GM04503 (cell line): Measurements from ENCODE around the gene NPFFR1.
A peak's percentile ranks its signal among the peaks of the same experiment; 100 is the strongest.

ENCODE experiments used
- DNase-seq: peaks from one replicate; pipeline ENCODE4 v3.0.0-alpha.2; 2012; ENCODE audit warnings: low read depth

NPFFR1 gene, protein sequence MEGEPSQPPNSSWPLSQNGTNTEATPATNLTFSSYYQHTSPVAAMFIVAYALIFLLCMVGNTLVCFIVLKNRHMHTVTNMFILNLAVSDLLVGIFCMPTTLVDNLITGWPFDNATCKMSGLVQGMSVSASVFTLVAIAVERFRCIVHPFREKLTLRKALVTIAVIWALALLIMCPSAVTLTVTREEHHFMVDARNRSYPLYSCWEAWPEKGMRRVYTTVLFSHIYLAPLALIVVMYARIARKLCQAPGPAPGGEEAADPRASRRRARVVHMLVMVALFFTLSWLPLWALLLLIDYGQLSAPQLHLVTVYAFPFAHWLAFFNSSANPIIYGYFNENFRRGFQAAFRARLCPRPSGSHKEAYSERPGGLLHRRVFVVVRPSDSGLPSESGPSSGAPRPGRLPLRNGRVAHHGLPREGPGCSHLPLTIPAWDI

DNA sequence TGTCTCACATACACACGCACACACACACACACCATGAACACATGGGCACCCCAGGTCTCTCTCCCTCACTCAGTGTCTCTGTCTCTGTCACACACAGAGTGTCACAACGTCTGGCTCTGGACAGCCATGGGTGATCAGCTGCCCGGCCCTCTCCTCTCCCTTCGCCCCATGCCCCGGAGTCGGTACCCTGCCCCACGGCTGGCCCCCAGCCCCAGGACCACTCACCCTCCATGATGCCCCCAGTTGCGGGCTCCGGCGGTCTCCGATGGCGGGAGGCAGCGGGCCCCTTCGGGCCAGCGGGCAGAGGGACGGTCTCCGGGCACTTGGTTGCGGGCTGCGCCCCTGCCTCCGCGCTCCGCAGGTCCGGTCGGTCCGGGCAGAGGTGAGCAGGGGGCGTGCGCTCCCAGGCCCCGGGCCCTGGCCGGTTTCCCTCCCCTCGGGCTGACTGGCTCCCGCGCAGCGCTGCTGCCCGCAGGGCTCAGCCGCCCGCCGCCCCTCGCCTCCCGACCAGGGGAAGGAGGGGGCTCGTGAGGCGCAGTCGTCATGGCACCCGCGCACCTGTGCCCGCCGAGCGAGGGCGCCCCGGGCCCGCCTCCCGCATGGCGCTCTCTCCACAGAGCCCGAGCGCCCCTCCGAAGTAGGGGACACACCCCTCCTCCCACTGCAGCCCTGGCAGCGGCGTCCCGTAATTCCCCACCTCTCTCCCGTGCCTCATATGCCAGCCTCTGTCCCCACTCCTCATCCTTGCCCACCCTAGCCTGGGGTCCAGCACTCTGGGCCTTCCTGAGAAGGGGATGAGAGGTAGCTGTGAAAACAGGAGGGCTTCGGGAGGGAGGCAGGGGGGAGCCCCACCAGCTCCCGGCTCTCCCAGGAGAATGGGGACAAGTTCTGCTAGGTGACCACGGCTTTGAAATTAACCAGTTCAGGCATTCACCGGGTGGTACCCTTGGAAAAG is at the start of gene NPFFR1:
NPFFR1 (minus strand) TSS at position 560 of the 955 bp plus-strand sequence; CDS start at position 232, 328 bp downstream.
- DNase-seq, result no peak

DNA sequence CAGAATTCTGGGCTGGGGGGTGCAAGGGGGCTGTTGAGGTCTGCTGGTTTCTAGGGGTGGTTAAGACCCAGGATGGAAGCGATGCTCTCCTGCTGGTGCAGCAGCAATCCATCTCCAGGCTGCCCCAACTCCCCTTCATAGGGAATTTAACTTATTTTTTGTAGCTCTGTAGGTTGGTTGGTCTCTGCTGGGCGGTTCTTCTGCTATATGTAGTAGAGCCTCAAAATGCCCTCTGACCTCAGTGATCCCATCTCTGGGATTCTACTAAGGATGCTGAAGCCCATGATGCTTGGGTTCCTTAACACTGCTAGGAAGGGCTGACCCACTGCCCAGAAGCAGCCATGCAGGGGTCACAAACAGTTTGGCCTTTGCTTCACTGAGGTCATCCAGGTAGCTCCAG is 49.5 kb upstream of the NPFFR1 start:
- no peak for DNase-seq

DNA sequence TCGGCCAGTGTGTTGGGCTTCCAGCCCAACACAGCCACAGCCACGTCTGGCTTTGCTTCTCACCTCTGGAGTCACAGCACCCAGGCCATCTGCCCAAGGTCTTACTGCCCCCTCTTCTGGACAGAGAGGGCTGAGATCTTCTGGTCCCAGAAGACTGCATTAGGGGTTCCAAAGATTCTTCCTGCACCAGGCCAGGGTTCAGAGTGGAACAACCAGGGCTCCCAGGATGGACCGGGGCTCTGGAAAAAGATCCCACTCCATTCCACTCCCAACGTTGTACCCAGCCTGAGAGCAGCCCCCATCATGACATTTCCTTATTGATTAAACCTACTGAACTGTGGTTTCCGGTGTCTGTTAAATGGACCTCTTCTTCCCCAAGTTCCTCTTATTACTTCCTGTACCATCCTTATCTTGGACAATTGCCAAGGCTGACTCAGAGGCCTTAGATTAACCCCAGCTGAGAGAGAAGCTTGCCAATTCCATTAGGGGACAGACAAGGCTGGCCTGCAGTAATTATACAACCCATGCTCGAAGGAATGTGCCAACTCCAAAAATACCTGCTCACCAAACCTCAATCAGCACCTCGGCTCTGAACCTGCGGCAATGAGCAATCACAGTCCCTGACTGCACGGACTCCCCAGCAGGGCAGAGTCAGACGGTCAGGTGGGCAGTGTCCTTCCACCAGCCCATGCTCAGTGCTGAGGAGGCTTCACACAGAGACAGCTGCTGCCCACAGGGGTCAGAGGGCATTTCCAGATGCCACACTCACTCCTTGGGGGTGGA is 47.9 kb upstream of the NPFFR1 start:
- peak; percentile 67 for DNase-seq

DNA sequence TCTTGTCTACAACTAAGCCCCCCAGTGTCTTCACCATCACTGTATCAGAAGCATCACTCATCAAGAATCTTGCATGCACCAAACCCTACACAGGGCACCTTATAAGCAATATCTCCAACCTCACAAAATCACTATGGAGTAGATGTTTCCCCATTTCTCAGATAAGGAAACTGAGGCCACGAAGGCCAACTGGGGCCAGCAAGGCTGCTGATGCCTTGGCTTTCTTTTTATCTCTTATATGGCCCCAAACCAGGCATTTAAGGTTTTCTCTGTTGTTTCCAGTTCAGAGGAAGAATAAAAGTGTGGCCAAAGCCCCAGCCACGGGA is 47.3 kb upstream of the NPFFR1 start:
- no peak for DNase-seq

DNA sequence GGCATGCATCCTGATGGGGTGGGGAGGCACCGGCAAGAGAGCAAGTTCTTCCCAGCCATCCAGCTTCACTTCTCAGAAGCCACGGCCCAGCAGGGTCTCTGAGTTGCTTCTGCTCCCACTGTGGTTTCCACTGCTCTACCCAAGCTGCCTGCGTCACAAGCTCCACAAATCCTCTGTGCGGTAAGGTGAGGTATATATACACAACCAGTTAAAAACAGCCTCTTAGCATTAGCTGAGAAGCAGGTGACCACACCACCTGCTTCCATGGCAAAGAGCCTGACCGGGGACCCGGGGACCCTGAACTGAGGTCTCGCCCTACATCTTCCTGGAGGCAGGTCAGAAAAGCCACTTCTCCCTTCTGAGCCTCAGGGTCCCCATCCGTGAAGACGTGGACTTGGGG is 46.9 kb upstream of the NPFFR1 start:
- DNase-seq, result no peak

DNA sequence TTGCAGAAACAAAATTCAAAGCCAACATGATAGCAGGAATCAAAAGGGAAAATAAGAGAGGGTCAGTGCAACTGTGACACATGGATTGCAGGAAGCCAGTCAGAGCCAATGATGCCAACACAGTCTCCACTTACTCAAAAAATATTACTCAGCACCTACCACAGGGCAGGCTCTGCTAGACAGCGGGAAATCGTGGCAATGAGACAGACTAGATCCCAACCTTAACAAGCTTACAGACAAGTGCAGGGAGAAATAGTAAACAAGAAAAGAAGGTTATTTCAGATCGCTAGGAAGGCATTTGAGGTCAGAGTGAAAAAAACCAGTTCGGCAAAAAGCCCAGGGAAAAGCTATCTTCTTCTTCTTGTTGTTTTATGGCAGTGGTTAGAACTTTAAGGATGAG is 45.2 kb upstream of the NPFFR1 start:
- DNase-seq, result peak; percentile 11

DNA sequence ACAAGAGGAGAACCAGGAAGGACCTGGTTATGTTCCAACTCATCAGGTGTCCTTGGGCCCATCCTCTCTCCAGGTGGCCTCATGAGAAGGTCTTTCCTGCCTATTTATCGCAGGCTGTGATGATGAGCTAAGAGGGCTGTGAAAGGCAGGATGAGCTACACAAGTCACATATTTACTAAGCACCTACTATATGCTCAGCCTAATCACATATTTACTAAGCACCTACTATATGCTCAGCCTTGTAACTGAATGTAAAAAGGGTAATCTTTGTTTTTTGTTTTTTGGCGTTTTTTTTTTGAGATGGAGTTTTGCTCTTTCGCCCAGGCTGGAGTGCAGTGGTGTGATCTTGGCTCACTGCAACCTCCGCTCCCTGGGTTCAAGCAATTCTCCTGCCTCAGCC is 44.2 kb upstream of the NPFFR1 start:
- no peak for DNase-seq

DNA sequence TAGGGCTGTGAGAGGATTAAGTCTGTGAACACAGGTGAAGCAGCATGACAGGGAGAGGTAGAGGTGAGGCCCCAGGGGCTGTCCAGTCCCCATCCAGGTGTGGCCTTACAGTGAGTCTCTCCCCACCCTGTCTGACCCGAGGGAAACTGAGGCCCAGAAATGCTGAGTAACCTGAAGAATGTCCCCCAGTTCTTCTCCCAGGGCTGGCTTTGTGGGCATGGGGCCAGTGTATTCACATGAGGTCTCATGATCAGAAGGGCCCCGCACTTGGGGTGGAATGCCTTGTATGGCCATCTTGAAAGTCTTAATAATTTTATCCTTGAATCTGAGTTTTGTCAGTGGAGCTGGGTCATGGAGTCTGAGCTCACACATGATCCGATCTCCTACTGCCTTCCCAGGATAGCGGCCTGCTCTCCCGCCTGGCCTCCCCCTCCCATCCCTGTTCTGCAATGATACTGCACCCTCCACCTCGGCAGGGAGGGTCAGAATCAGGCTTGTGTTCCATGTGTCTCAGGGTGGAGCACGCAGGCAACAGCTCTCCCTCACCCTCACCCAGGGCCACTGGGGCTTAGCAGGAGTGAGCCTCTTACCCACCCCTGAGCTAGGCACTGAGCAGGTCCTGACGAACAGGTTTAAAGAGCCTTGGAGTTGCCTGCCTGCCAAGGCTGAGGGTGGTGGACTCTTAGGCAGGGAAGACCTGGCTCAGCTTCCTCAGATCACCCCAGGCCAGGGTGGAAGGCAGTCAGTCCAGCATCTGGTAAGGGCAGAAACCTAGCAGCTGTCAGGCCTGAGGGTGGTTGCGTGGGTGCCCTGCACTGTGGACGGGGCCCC is 41.4 kb upstream of the NPFFR1 start:
- DNase-seq, result no peak

DNA sequence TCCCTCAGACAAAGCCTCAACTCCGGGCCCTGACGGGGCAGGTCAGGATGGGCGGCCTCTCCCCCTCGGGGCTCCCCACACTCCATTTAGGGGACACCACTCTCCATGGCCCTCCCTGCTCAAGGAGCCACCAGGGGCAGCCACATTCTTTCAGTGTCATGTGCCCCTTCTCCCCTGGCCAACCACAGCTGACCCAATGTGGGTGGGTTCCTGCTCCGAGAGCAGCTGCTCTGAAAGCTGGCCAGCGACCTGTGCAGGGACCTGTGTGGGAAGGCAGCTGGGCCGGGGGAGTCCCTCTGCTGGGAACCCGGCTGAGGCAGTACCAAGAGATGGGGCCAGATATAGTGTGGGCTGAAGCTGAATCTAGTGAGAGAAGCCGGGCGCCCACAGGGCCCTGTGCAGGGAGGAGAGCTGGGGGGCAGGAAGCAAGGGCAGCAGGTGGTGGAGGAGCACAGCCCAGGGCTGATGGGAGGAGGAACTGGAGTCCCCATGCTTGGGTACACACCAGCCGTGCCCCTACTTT is 40.6 kb upstream of the NPFFR1 start:
- DNase-seq, result no peak

DNA sequence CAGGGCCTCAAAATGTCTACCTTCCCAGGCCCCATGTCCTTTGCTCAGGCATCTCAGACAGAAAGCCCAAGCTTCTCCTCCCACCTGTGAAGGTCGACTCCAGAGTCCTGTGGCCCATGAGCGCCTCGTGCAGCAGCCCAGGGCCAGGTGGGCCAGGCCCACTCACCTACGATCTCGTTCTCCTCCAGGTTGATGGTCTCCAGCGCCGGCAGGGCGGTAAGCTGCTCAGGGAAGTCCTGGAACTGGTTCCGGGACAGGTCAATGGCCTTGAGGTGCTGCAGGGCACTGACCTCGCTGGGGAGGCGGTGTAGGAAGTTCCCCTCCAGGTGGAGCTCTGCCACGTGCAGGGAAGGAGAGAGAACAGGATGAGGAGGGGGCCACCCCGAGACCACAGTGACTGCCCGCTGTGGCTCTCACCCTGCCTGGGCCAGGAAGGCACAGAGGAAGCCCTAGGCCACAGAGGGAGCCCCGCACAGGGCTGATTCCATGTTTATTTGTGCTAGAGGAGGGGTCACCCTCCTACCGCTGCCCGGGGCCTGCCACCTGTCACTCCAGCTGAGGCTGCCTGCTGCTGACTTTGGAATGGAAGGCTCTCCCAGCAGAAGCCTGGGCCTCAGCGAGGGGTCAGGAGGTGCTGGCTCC is 40.0 kb upstream of the NPFFR1 start:
- no peak for DNase-seq

DNA sequence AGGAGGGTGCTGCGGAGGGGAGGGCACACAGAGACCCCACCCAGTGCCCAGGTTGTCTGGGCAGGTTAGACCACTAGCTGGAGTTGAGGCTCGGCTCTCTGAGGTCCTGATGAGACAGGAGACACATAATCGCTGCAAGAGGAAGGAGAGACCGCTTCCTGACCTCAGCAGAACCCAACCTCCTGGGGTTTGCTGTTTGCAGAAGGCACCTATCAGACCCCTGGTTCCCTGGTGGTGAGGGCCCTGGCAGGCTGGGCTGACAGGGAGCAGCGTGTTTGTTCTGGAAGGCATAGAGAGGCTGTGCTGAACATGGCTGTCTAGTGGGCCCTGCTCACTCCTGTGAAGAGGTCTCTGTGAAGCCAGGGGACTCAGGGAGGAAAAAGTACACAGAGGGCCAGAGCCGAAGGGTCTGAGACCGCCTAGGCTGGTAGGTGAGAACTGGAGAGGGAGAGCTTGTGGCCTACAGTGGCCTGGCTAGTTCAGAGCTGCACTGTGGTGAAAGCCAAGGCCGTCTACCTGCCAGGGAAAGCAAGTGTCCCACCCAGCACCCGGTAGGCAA is 39.4 kb upstream of the NPFFR1 start:
- no peak for DNase-seq

DNA sequence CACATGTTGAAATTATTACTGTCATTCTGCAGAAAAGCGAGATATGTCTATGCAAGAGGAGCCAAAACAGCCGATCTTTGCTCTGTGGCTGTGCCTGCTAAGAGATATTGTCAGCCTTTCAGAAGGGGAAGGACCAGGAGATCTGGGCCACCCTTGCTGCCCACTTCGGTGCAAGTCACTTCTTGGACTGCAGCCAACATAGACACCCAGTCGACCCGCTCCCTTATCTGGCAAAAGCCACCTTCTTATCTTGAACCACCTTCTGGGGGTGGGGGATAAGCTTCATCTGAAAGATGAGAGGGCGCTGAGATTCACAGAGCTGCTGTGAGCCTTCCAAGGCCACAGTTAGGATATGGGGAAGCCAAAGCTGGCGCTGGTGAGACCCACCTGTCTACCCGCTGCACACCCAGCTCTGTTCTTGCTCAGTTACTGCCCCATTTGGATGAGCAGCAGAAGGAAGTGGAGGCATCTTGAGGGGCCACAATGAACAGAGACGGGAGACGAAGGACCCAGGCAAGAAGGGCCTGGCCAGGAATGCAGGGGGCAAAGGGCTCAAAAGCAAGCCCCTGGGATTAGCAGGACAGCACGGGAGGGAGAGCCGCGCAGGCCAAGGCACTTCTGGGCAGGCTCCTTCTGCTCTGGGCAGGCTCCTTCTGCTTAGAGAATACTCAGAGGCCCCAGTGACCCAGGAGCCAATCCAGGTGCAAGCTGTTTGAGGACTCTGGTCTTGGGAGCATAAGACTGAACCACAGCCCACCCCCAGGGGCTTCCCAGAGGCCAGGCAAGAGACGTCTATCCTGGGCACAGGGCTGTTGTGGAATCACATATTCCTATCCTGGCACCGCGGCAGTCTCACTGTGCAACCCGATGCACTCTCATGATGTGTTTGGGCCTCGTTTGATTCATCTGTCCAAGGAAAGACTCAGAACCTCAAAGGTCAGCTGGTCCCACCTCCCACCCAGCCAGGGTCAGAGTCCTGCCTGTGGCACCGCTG is 38.4 kb upstream of the NPFFR1 start:
- no peak for DNase-seq

DNA sequence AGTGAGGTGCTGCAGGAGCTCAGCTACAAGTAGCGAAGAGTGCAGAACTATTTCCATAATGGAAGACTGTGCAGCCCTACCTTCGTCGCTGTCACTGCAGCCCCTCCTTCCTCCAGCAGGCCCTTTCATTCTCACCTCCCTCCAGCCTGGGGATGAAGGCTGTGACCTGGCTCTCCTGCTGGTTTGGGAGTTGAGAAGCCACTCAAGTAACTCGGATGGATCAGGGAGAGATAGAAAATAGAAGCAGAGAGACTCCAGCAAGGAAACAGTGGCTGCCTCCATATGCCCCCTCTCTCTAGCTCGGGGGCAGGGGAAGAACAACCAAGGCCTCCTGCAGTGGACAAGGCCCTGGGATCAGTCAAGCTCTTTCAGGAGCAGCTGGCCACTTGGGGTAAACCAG is 37.4 kb upstream of the NPFFR1 start:
- DNase-seq, result no peak

DNA sequence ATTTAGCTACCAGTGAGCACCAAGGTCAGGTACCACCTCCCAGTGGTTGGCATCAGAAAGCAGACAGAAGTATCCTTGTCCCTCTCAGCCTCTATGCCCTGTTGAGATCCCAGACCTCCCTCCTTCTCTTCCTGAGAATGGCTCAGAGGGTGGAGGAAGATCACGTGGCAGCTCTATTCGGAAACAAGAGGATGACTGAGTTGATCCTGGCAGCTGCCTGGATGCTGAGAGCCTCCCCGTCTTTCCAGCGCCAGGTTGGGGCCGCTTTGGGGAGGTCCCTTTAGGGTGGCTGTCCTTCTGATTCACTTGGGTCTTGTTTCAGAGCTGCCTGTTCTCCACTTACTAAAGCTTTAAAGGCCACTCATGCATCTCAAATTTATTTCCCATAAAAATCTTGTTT is 36.9 kb upstream of the NPFFR1 start:
- DNase-seq, result no peak

DNA sequence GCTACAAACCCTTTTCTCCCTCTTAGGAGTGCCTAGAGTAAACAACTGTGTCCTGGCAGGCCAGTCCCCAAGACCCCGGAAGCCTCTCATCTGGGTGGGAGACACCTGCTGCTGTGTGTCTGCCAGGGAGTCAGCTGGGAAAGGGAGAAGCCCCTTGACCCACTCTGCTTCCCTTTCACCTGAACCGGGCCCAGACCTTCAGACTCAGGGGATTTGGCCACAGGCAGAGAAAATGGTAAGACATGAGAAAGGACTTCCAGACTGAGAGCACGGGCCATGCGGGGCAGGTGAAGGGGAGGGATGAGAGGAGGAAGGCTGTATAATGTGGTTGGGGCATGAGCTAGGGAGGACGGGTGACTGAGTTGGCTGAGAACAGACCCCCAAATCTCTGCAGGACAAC is 36.0 kb upstream of the NPFFR1 start:
- DNase-seq, result no peak

DNA sequence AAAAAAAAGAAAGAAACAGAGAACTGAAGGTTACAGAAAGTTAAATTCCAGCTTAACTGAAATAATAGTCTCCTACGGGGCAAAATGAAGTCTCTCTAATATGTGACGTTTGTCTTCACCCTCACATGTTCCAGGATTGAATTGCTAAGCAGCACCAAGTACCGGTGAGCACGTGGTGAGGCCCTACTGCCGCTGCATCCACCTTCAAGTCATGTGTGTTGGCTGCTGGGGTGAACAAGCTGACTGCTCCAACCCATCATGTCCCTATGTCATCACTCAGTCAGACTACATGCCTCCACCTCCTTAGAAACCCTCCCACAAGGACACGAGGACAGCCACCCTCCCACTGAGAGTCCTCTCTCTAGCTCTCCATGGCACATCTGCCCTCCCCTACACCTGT is 35.4 kb upstream of the NPFFR1 start:
- no peak for DNase-seq

DNA sequence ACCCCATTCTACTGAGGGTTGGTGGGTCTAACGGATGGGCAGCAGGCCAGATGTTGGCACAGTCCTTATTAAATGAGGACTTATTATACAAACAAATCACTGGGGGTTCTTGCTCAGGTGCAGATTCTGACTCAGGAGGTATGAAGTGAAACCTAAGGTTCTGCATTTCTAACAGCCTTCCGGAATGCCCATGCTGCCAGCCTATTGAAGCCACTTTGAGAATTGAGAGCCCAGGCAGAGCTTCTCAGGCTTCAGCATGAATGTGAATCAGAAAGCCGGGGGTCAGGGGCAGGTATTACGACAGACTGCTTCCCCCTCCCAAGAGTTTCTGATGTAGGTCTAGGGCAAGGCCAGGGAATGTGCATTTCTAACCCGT is 34.1 kb upstream of the NPFFR1 start:
- DNase-seq, result no peak

DNA sequence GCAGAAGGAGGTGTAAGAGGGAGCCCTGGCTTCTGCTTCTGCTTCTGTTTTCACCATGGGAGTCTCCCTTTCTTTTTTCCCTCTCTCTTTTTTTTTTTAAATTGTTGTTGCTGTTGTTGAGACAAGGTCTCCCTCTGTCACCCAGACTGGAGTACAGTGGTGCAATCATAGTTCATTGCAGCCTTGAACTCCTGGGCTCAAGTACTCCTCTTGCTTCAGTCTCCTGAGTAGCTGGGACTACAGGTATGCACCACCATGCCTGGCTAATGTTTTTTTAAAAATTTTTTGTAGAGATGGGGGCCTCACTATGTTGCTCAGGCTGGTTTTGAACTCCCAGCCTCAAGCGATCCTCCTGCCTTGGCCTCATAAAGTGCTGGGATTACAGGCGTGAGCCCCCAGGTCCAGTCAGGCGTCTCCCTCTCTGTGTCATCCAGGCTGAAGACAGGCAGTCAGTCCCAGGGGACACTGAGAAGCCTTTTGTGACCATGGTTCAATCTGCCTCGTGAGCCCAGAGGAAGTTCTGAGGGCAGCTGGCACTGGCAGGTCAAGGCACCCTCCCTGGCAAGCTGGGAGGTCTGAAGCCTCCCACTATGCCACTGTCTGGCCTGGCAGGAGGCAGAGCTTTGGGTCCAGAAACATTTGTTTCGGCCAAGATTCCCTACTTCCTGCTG is 33.6 kb upstream of the NPFFR1 start:
- DNase-seq, result no peak

DNA sequence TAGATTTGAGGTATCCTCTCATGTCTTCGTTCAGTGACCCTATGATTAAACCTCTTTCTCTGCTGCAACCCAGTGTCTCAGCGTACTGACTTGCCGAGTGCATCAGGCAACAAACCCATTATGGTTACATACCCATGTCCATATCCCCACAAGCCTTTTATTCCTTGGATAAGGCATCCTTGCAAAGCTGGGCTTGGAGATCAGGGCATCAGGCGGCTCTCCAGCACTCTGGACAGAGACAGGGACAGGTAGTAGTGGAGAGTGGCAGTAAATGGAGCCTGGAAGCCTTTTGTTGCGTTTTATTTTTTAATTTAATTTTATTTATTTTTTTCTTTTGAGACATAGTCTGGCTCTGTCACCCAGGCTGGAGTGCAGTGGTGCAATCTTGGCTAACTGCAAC is 32.0 kb upstream of the NPFFR1 start:
- DNase-seq, result no peak
